Activated CD8-positive, alpha-beta T cell treated with anti-CD3 and anti-CD28 coated beads, Interleukin-2, amount 10 ng/mL, durations not matched to agents 7 days and 5 days (primary cell): ENCODE data around the gene PNMA8A. TPM values are rescaled to one million over a fixed set of nuclear protein-coding genes. Genes with fewer than 3 reads are reported as not detected.
"Not testable (repeated sequence)": the region's sequence is repeated elsewhere in the genome, so short reads cannot be mapped to it uniquely, and the experiment has no call there.

Experiments used
- ATAC-seq: fragments of 150-1000 bp; cut with Tn5 transposase; one replicate; pipeline ENCODE4 v1.10.0; 2021; ENCODE audit warnings: moderate library complexity
- CTCF ChIA-PET: fragments of 350-600 bp; sonication (Branson Sonifier 250); formaldehyde crosslinking; loops from one replicate; lab custom pipeline; 2021; ENCODE audit warnings: antibody characterized with exemption; lab: Charles Lee
- POLR2A ChIA-PET: fragments of 350-600 bp; sonication (Branson Sonifier 250); formaldehyde crosslinking; loops from one replicate; lab custom pipeline; 2021; ENCODE audit warnings: antibody characterized with exemption; lab: Charles Lee
- DNase-seq: peaks from one replicate; pipeline ENCODE4 v3.0.0-alpha.2; 2020
- H3K27ac Mint-ChIP-seq: one replicate; pipeline ENCODE4 v1.8.0; 2021; ENCODE audit warnings: mild to moderate bottlenecking, mixed read lengths
- H3K27me3 Mint-ChIP-seq: one replicate; pipeline ENCODE4 v1.8.0; 2021; ENCODE audit warnings: low read depth, mixed read lengths
- H3K36me3 Mint-ChIP-seq: one replicate; pipeline ENCODE4 v1.8.0; 2021; ENCODE audit warnings: low read depth, mixed read lengths
- H3K4me1 Mint-ChIP-seq: one replicate; pipeline ENCODE4 v1.8.0; 2021; ENCODE audit warnings: low read depth, mixed read lengths
- H3K4me3 Mint-ChIP-seq: one replicate; pipeline ENCODE4 v1.8.0; 2021; ENCODE audit warnings: mild to moderate bottlenecking, mixed read lengths
- H3K9me3 Mint-ChIP-seq: one replicate; pipeline ENCODE4 v1.8.0; 2022; ENCODE audit warnings: mixed read lengths; ENCODE audit not compliant: insufficient read depth
- total RNA-seq, 2 experiments: library from RNA; stranded (reverse); gene quantifications; one replicate each; pipeline ENCODE4 v1.2.3, GENCODE V29; 2021

The PNMA8A gene
- total RNA-seq, 2 experiments from 2014 or later, result not detected

- ChIA-PET CTCF (no interaction called here), POLR2A (no interaction called here)
- peaks cover 10% of the 10 kb centered on the region for H3K27me3 Mint-ChIP-seq
- no peak overlapping the region for H3K4me3 Mint-ChIP-seq
- DNase-seq (no peak), ATAC-seq (no peak)
- peaks cover 3% of the 10 kb centered on the region for H3K36me3 Mint-ChIP-seq
- H3K27ac Mint-ChIP-seq, result no peak overlapping the region
- no peaks in the 10 kb centered on the region for H3K4me1 Mint-ChIP-seq
- H3K9me3 Mint-ChIP-seq, result peaks cover 9% of the 10 kb centered on the region
Observed at GRCh38 chr19:46446021-46446420, 25.3 kb downstream of the PNMA8A start.

- ATAC-seq (no peak), DNase-seq (no peak)
- Mint-ChIP-seq H3K4me1 (no peaks in the 10 kb centered on the region), H3K9me3 (no peaks in the 10 kb centered on the region), H3K36me3 (no peaks in the 10 kb centered on the region), H3K27me3 (peaks cover 3% of the 10 kb centered on the region), H3K27ac (no peak overlapping the region), H3K4me3 (no peak overlapping the region)
- CTCF ChIA-PET, result no interaction called here
- POLR2A ChIA-PET, result no interaction called here
Observed at GRCh38 chr19:46442808-46443450, 28.4 kb downstream of the PNMA8A start.

- DNase-seq (no peak), ATAC-seq (no peak)
- Mint-ChIP-seq H3K9me3 (no peaks in the 10 kb centered on the region), H3K4me3 (no peak overlapping the region), H3K36me3 (no peaks in the 10 kb centered on the region), H3K27ac (no peak overlapping the region), H3K27me3 (no peaks in the 10 kb centered on the region), H3K4me1 (no peaks in the 10 kb centered on the region)
- ChIA-PET POLR2A (no interaction called here), CTCF (interaction anchor here (0.7 kb wide), 1 partner anchor 11 kb away, joined by 3 read pairs; no protein-coding TSS in a partner anchor)
Observed at GRCh38 chr19:46441866-46442265, 29.5 kb downstream of the PNMA8A start.

- H3K4me3 Mint-ChIP-seq, H3K27ac Mint-ChIP-seq, H3K9me3 Mint-ChIP-seq, CTCF ChIA-PET, H3K36me3 Mint-ChIP-seq, DNase-seq, H3K4me1 Mint-ChIP-seq, POLR2A ChIA-PET, ATAC-seq: not testable (repeated sequence)
- H3K27me3 Mint-ChIP-seq, result peaks cover 21% of the 10 kb centered on the region
Observed at GRCh38 chr19:46435689-46436088, 35.7 kb downstream of the PNMA8A start.

GRCh38 chr19:46435009-46435408 is 36.4 kb downstream of the PNMA8A start:
- peaks cover 28% of the 10 kb centered on the region for H3K27me3 Mint-ChIP-seq
- ATAC-seq (no peak), DNase-seq (no peak)
- H3K4me3 Mint-ChIP-seq, result no peak overlapping the region
- CTCF ChIA-PET, result no interaction called here
- H3K36me3 Mint-ChIP-seq, result no peaks in the 10 kb centered on the region
- no peak overlapping the region for H3K27ac Mint-ChIP-seq
- POLR2A ChIA-PET, result no interaction called here
- no peaks in the 10 kb centered on the region for H3K9me3 Mint-ChIP-seq
- H3K4me1 Mint-ChIP-seq, result no peaks in the 10 kb centered on the region

GRCh38 chr19:46433470-46433869 is 37.9 kb downstream of the PNMA8A start:
- DNase-seq, ATAC-seq, H3K9me3 Mint-ChIP-seq, H3K27ac Mint-ChIP-seq, H3K36me3 Mint-ChIP-seq, POLR2A ChIA-PET, H3K4me1 Mint-ChIP-seq, H3K4me3 Mint-ChIP-seq: not testable (repeated sequence)
- CTCF ChIA-PET, result interaction anchor here (0.9 kb wide), 1 partner anchor 38 kb away, joined by 3 read pairs; no protein-coding TSS in a partner anchor
- peaks cover 39% of the 10 kb centered on the region for H3K27me3 Mint-ChIP-seq

GRCh38 chr19:46431824-46432223 is 39.5 kb downstream of the PNMA8A start:
- H3K9me3 Mint-ChIP-seq, result no peaks in the 10 kb centered on the region
- ChIA-PET CTCF (no interaction called here), POLR2A (no interaction called here)
- no peak overlapping the region for H3K4me3 Mint-ChIP-seq
- ATAC-seq (no peak), DNase-seq (peak; percentile 24)
- no peaks in the 10 kb centered on the region for H3K36me3 Mint-ChIP-seq
- no peak overlapping the region for H3K27ac Mint-ChIP-seq
- peaks cover 53% of the 10 kb centered on the region for H3K27me3 Mint-ChIP-seq
- peaks cover 25% of the 10 kb centered on the region for H3K4me1 Mint-ChIP-seq

GRCh38 chr19:46429999-46430398 is 41.4 kb downstream of the PNMA8A start:
- Mint-ChIP-seq H3K27me3 (peaks cover 65% of the 10 kb centered on the region), H3K36me3 (peaks cover 2% of the 10 kb centered on the region), H3K9me3 (no peaks in the 10 kb centered on the region), H3K4me3 (no peak overlapping the region), H3K4me1 (peaks cover 34% of the 10 kb centered on the region), H3K27ac (no peak overlapping the region)
- DNase-seq (no peak), ATAC-seq (no peak)
- ChIA-PET POLR2A (no interaction called here), CTCF (no interaction called here)

GRCh38 chr19:46428239-46429135 is 42.9 kb downstream of the PNMA8A start, which contains the start of gene PNMA8C:
PNMA8C (minus strand) TSS chr19:46428936; CDS start chr19:46428359, 577 bp downstream.
- peak; percentile 81 for DNase-seq
- H3K27ac Mint-ChIP-seq, result peak within 1 kb of the TSS; percentile 54
- H3K4me1 Mint-ChIP-seq, result peaks cover 34% of the 10 kb centered on the region
- H3K4me3 Mint-ChIP-seq, result peak within 1 kb of the TSS; percentile 58
- ChIA-PET POLR2A (no interaction called here), CTCF (no interaction called here)
- H3K9me3 Mint-ChIP-seq, result no peaks in the 10 kb centered on the region
- peak; percentile 87 for ATAC-seq
- H3K27me3 Mint-ChIP-seq, result peaks cover 61% of the 10 kb centered on the region
- H3K36me3 Mint-ChIP-seq, result peaks cover 2% of the 10 kb centered on the region

- ATAC-seq (no peak), DNase-seq (no peak)
- Mint-ChIP-seq H3K4me1 (peaks cover 34% of the 10 kb centered on the region), H3K27ac (no peak overlapping the region), H3K9me3 (no peaks in the 10 kb centered on the region), H3K4me3 (no peak overlapping the region), H3K36me3 (peaks cover 2% of the 10 kb centered on the region), H3K27me3 (peaks cover 64% of the 10 kb centered on the region)
- CTCF ChIA-PET, result no interaction called here
- POLR2A ChIA-PET, result no interaction called here
Observed at GRCh38 chr19:46427518-46428045, 43.8 kb downstream of the PNMA8A start.

- POLR2A ChIA-PET, result no interaction called here
Observed at GRCh38 chr19:46426506-46427162, 44.7 kb downstream of the PNMA8A start.

More at GRCh38 chr19:46426506-46427162, 44.7 kb downstream of the PNMA8A start:
- CTCF ChIA-PET, result interaction anchor here (0.7 kb wide), 1 partner anchor 61 kb away, joined by 3 read pairs; no protein-coding TSS in a partner anchor
- ATAC-seq (peak; percentile 19), DNase-seq (peak; percentile 49)
- H3K9me3 Mint-ChIP-seq, result no peaks in the 10 kb centered on the region
- H3K36me3 Mint-ChIP-seq, result peaks cover 2% of the 10 kb centered on the region
- peaks cover 34% of the 10 kb centered on the region for H3K4me1 Mint-ChIP-seq
- H3K4me3 Mint-ChIP-seq, result peak overlapping the region; percentile 61
- peaks cover 61% of the 10 kb centered on the region for H3K27me3 Mint-ChIP-seq
- H3K27ac Mint-ChIP-seq, result no peak overlapping the region
